Endothelial cell of hepatic sinusoid (primary cell): ENCODE data around the gene RPS27A.
"Not testable (repeated sequence)": the region's sequence is repeated elsewhere in the genome, so short reads cannot be mapped to it uniquely, and the experiment has no call there.

Experiments used
- in situ Hi-C: cut with HindIII; loops from 2 replicates; pipeline ENCODE4 v1.10.0; 2017; ENCODE audit warnings: low sequenced_read_pairs

Gene RPS27A

GRCh38 chr2:55232084-55232862, at the start of gene RPS27A, which contains the start of gene CLHC1:
Gene RPS27A (plus strand): TSS chr2:55232688. CDS start chr2:55232825, 137 bp downstream.
Gene CLHC1 (minus strand): TSS chr2:55232293. CDS start chr2:55222411, 9,882 bp downstream.
- in situ Hi-C loops: no loop called here

GRCh38 chr2:55186837-55187236, 45.7 kb upstream of the RPS27A start:
- in situ Hi-C loops: not testable (repeated sequence)

- in situ Hi-C loops: not testable (repeated sequence)
Observed at GRCh38 chr2:55191888-55192287, 40.6 kb upstream of the RPS27A start.

- in situ Hi-C loops: no loop called here
Observed at GRCh38 chr2:55196526-55196925, 36.0 kb upstream of the RPS27A start.

GRCh38 chr2:55200416-55200815, 32.1 kb upstream of the RPS27A start:
- in situ Hi-C loops: no loop called here

GRCh38 chr2:55204536-55204935, 28.0 kb upstream of the RPS27A start:
- in situ Hi-C loops: no loop called here

GRCh38 chr2:55204950-55205349, 27.5 kb upstream of the RPS27A start:
- in situ Hi-C loops: no loop called here

GRCh38 chr2:55213822-55214221, 18.7 kb upstream of the RPS27A start:
- in situ Hi-C loops: no loop called here

- in situ Hi-C loops: loop anchor here (5.0 kb wide), 1 partner anchor 52 kb away; no protein-coding TSS in a partner anchor
Observed at GRCh38 chr2:55223958-55224760, 8.3 kb upstream of the RPS27A start.

GRCh38 chr2:55224761-55225261, 7.7 kb upstream of the RPS27A start:
- in situ Hi-C loops: loop anchor here (5.0 kb wide), 1 partner anchor 53 kb away; no protein-coding TSS in a partner anchor

GRCh38 chr2:55225481-55226020, 6.9 kb upstream of the RPS27A start:
- in situ Hi-C loops: no loop called here

- in situ Hi-C loops: not testable (repeated sequence)
Observed at GRCh38 chr2:55227437-55228225, 4.9 kb upstream of the RPS27A start.

- in situ Hi-C loops: no loop called here
Observed at GRCh38 chr2:55228226-55228563, 4.3 kb upstream of the RPS27A start.

GRCh38 chr2:55229221-55229620, 3.3 kb upstream of the RPS27A start:
- in situ Hi-C loops: no loop called here

GRCh38 chr2:55230551-55230950, 1.9 kb upstream of the RPS27A start:
- in situ Hi-C loops: no loop called here

GRCh38 chr2:55231546-55232083, 873 bp upstream of the RPS27A start:
- in situ Hi-C loops: no loop called here

- in situ Hi-C loops: no loop called here
Observed at GRCh38 chr2:55232863-55233657, 572 bp downstream of the RPS27A start.

- in situ Hi-C loops: no loop called here
Observed at GRCh38 chr2:55233658-55233940, 1.1 kb downstream of the RPS27A start.

GRCh38 chr2:55235724-55236538, 3.4 kb downstream of the RPS27A start:
- in situ Hi-C loops: no loop called here
